HepG2 (cell line): ENCODE measurements around the gene PRKN. TPM values are rescaled to one million over a fixed set of nuclear protein-coding genes. Genes with fewer than 3 reads are reported as not detected.

ENCODE experiments used
- ATAC-seq: fragments of 200-7000 bp; cut with Tn5 transposase; 3 replicates; pipeline ENCODE4 v1.9.1; 2020; ENCODE audit warnings: mild to moderate bottlenecking, moderate library complexity
- BruUV-seq: library from RNA; stranded (reverse); fragments of 400-500 nt; replicated peaks from 2 replicates; lab custom pipeline; 2021; lab: Mats Ljungman, UMichigan
- CTCF ChIA-PET: fragments of 300-600 bp; formaldehyde crosslinking; extraction: SDS; loops from one replicate; lab custom pipeline; 2021; ENCODE audit warnings: low total read pairs, inconsistent platforms, low intra/inter-chr PET ratio; lab: Yijun Ruan, JAX
- POLR2A ChIA-PET: fragments of 350-600 bp; sonication (Branson Sonifier 250); formaldehyde crosslinking; loops from one replicate; lab custom pipeline; 2020; ENCODE audit warnings: antibody characterized with exemption, inconsistent platforms; lab: Yijun Ruan, JAX
- DNase-seq: peaks from one replicate; pipeline ENCODE4 v3.0.0-alpha.2; 2015; ENCODE audit warnings: low spot score
- FAIRE-seq: peaks from 3 replicates; lab custom pipeline; 2011; peaks lifted over from hg19 to GRCh38; lab: Jason Lieb, UNC
- H2AFZ ChIP-seq: one replicate; pipeline ENCODE4 v1.6.1; 2011; ENCODE audit warnings: low read length, inconsistent platforms
- H3K27ac ChIP-seq: fragments of 300-600 bp; 3 replicates; pipeline ENCODE4 v1.8.0; 2011; ENCODE audit warnings: mixed run types, mild to moderate bottlenecking, mixed read lengths, low read length, inconsistent platforms; ENCODE audit not compliant: insufficient read depth; ENCODE audit errors: extremely low read length
- H3K27me3 ChIP-seq, 2 experiments: fragments of 200-600 bp in 1 of 2; 2 replicates in 1 of 2; 3 replicates in 1 of 2; pipeline versions ENCODE4 v1.6.0 to v1.8.0; 2011; ENCODE audit warnings: low read length in 2 of 2, mild to moderate bottlenecking in 2 of 2, moderate library complexity in 2 of 2, inconsistent platforms in 1 of 2; ENCODE audit not compliant: insufficient read depth in 2 of 2, control insufficient read depth in 1 of 2
- H3K36me3 ChIP-seq, 2 experiments: fragments of 200-600 bp in 1 of 2; replicated peaks in 1 of 2; 2 replicates in 1 of 2; 3 replicates in 1 of 2; pipeline versions ENCODE4 v1.5.1 to v1.8.0; 2011; ENCODE audit warnings: low read length in 2 of 2, inconsistent platforms in 1 of 2; ENCODE audit not compliant: insufficient read depth in 2 of 2, control insufficient read depth in 1 of 2
- H3K4me1 ChIP-seq: 2 replicates; pipeline ENCODE4 v1.5.1; 2012; ENCODE audit warnings: low read length, inconsistent platforms; ENCODE audit not compliant: insufficient read depth
- H3K4me2 ChIP-seq: 2 replicates; pipeline ENCODE4 v1.6.0; 2011; ENCODE audit warnings: low read depth, low read length, inconsistent platforms
- H3K4me3 ChIP-seq, 3 experiments: fragments of 200-600 bp in 1 of 3; sonication (generic), shearing (Covaris generic) in 1 of 3; replicated peaks in 1 of 3; 2 replicates each; pipeline ENCODE4 v1.5.1; 2011 to 2016; ENCODE audit warnings: low read length in 3 of 3, inconsistent platforms in 2 of 3, low read depth in 2 of 3, mild to moderate bottlenecking in 2 of 3, control low read depth in 1 of 3, mixed read lengths in 1 of 3; ENCODE audit not compliant: insufficient read depth in 1 of 3
- H3K79me2 ChIP-seq: one replicate; pipeline ENCODE4 v1.6.1; 2011; ENCODE audit warnings: low read length, inconsistent platforms; ENCODE audit not compliant: insufficient read depth
- H3K9ac ChIP-seq: 2 replicates; pipeline ENCODE4 v1.6.0; 2011; ENCODE audit warnings: mild to moderate bottlenecking, low read depth, low read length, inconsistent platforms; ENCODE audit not compliant: insufficient read depth
- H3K9me3 ChIP-seq: 2 replicates; pipeline ENCODE4 v1.5.1; 2012; ENCODE audit warnings: mild to moderate bottlenecking, low read length
- H4K20me1 ChIP-seq: 2 replicates; pipeline ENCODE4 v1.6.0; 2011; ENCODE audit warnings: inconsistent platforms, mild to moderate bottlenecking, low read length, moderate library complexity; ENCODE audit not compliant: insufficient read depth
- ESRRA ChIP-seq: sonication (generic); formaldehyde crosslinking; IDR thresholded peaks from 2 replicates; pipeline ENCODE4 v1.5.1; 2020; ENCODE audit warnings: mild to moderate bottlenecking, low read depth, missing genetic modification reagents
- KLF15 ChIP-seq: sonication (generic); formaldehyde crosslinking; IDR thresholded peaks from 2 replicates; pipeline ENCODE4 v1.8.1; 2023; ENCODE audit warnings: borderline replicate concordance, mild to moderate bottlenecking, inconsistent platforms, missing genetic modification reagents, mixed read lengths
- KMT2B ChIP-seq: IDR thresholded peaks from 2 replicates; pipeline ENCODE4 v1.6.1; 2016; ENCODE audit warnings: missing genetic modification reagents, missing compliant biosample characterization
- MAFK ChIP-seq, 2 experiments: IDR thresholded peaks in 1 of 2; conservative IDR thresholded peaks in 1 of 2; 2 replicates each; pipeline ENCODE4 v1.6.1; 2011; ENCODE audit warnings: improper control_type of control experiment in 2 of 2, low read length in 2 of 2
- NFE2 ChIP-seq: sonication (generic); formaldehyde crosslinking; IDR thresholded peaks from 2 replicates; pipeline ENCODE4 v1.4.0; 2020; ENCODE audit warnings: missing genetic modification reagents
- NFE2L2 ChIP-seq: fragments of 150-350 bp; IDR thresholded peaks from 2 replicates; pipeline ENCODE4 v1.6.1; 2014; ENCODE audit warnings: low read length
- TOE1 ChIP-seq: sonication (generic); formaldehyde crosslinking; IDR thresholded peaks from 2 replicates; pipeline ENCODE4 v1.4.0; 2020; ENCODE audit warnings: mild to moderate bottlenecking, missing genetic modification reagents
- ZBTB21 ChIP-seq: sonication (generic); formaldehyde crosslinking; IDR thresholded peaks from 2 replicates; pipeline ENCODE4 v1.4.0; 2020; ENCODE audit warnings: missing genetic modification reagents
- ZNF230 ChIP-seq: sonication (generic); formaldehyde crosslinking; IDR thresholded peaks from 2 replicates; pipeline ENCODE4 v1.4.0; 2020; ENCODE audit warnings: mild to moderate bottlenecking, missing genetic modification reagents
- ZNF296 ChIP-seq: sonication (generic); formaldehyde crosslinking; conservative IDR thresholded peaks from 2 replicates; pipeline ENCODE4 v1.5.0; 2020; ENCODE audit warnings: mild to moderate bottlenecking, missing genetic modification reagents
- ZNF572 ChIP-seq: sonication (generic); formaldehyde crosslinking; IDR thresholded peaks from 2 replicates; pipeline ENCODE4 v1.5.1; 2020; ENCODE audit warnings: mild to moderate bottlenecking, missing genetic modification reagents
- ZNF7 ChIP-seq: IDR thresholded peaks from 2 replicates; pipeline ENCODE4 v1.6.1; 2016; ENCODE audit warnings: missing biosample characterization, missing genetic modification reagents
- ZNF737 ChIP-seq: sonication (generic); formaldehyde crosslinking; IDR thresholded peaks from 2 replicates; pipeline ENCODE4 v1.5.0; 2020; ENCODE audit warnings: missing genetic modification reagents, mild to moderate bottlenecking, borderline replicate concordance
- ZNF780A ChIP-seq: sonication (generic); formaldehyde crosslinking; IDR thresholded peaks from 2 replicates; pipeline ENCODE4 v1.8.0; 2022; ENCODE audit warnings: mild to moderate bottlenecking, missing genetic modification reagents, moderate library complexity
- WGBS: methylation state at CpG from one replicate; pipeline ENCODE4 v1.1.6; 2017; ENCODE audit warnings: low lambda C conversion rate; 5-methylcytosine and 5-hydroxymethylcytosine counted together
- in situ Hi-C: cut with HindIII; loops from 2 replicates; pipeline ENCODE4 v1.10.0; 2017; ENCODE audit warnings: low pct_unique_long_range_greater_than_20kb; ENCODE audit not compliant: extremely low pct_ligation_motif_present
- intact Hi-C: fragments of 100-400 bp; cut with micrococcal nuclease; formaldehyde crosslinking; loops from one replicate; pipeline ENCODE4 v1.10.0; 2022; ENCODE audit not compliant: unreplicated experiment
- polyA plus RNA-seq, 8 experiments: library from polyadenylated mRNA; depleted of rRNA in 3 of 8; stranded (reverse) in 7 of 8; unstranded in 1 of 8; fragments of >200 nt; fragmentation: Illumina TruSeq in 4 of 8; extraction: Trizol in 4 of 8; gene quantifications; 2 replicates each; pipeline versions ENCODE4 v1.2.1 to v1.2.3, GENCODE V29; 2011 to 2016; ENCODE audit warnings: low read depth in 4 of 8, missing spikeins in 1 of 8, mixed read lengths in 1 of 8; ENCODE audit not compliant: insufficient read depth in 1 of 8
- total RNA-seq, 5 experiments: library from RNA; depleted of rRNA; stranded (reverse); fragments of >200 nt; fragmentation: Illumina TruSeq; extraction: Trizol; gene quantifications; 2 replicates each; pipeline ENCODE4 v1.2.3, GENCODE V29; 2016; ENCODE audit warnings: low read depth in 1 of 5
- TF ChIP-seq, protein P1 (sequence below): IDR thresholded peaks from 2 replicates; pipeline ENCODE4 v1.6.1; 2016; ENCODE audit warnings: mild to moderate bottlenecking
- TF ChIP-seq, protein P2 (sequence below): sonication (generic); formaldehyde crosslinking; IDR thresholded peaks from 2 replicates; pipeline ENCODE4 v1.4.0; 2020; ENCODE audit warnings: missing genetic modification reagents

The PRKN gene
- total and polyA plus RNA-seq, 2 of the 13 experiments (the other 11 are each of a cell fraction or from before 2014, with no cell fraction given): 0.31 to 0.44 TPM

- TF ChIP-seq ZNF296 (CRISPR knock-in tag) (no peak), TOE1 (CRISPR knock-in tag) (no peak), ZBTB21 (no peak), KLF15 (no peak)
- TF ChIP-seq, protein P1, sequence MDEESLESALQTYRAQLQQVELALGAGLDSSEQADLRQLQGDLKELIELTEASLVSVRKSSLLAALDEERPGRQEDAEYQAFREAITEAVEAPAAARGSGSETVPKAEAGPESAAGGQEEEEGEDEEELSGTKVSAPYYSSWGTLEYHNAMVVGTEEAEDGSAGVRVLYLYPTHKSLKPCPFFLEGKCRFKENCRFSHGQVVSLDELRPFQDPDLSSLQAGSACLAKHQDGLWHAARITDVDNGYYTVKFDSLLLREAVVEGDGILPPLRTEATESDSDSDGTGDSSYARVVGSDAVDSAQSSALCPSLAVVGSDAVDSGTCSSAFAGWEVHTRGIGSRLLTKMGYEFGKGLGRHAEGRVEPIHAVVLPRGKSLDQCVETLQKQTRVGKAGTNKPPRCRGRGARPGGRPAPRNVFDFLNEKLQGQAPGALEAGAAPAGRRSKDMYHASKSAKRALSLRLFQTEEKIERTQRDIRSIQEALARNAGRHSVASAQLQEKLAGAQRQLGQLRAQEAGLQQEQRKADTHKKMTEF (CRISPR knock-in tag): no peak
- TF ChIP-seq, all 625 proteins: peak for 0
Measured at GRCh38 chr6:161434350-161434749, 1293.2 kb downstream of the PRKN start (continued).

DNA sequence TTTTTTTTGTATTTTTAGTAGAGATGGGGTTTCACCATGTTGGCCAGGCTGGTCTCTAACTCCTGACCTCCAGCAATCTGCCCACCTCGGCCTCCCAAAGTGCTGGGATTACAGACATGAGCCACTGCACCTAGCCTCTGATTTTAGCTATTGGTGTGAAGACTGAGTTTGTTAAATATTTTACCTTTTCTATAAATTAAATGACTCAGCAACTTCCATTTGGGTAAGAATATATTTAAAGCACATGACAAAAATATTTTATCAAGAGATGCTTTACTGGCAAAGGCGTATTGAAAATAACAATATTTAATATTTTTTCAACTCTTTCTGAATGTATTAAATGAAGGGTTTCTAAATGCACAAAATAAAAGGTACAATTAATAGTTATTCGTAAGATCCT, 1295.0 kb downstream of the PRKN start:
- ATAC-seq (no peak), DNase-seq (no peak), FAIRE-seq (no peak)
- no peak overlapping the region for H3K4me2 ChIP-seq
- H3K9me3 ChIP-seq: no peaks in the 10 kb centered on the region
- TF ChIP-seq ZNF737 (no peak), ZNF230 (CRISPR knock-in tag) (no peak), ZNF7 (CRISPR knock-in tag) (no peak), ZNF572 (CRISPR knock-in tag) (no peak), NFE2L2 (peak; percentile 44; the same call in 1 of the 2 replicates), MAFK (conservative IDR thresholded peaks at IDR 0.05 in 1 of 2, IDR thresholded peaks at IDR 0.05 in 1 of 2; ENCODE audit: low read length in 2 of 2) (peak in 1 of 2 experiments; percentile 68; a peak in 2 of 4 replicates), ZNF780A (CRISPR knock-in tag) (no peak), KMT2B (no peak), NFE2 (CRISPR knock-in tag) (no peak), ESRRA (CRISPR knock-in tag) (no peak)
- TF ChIP-seq, protein P2, sequence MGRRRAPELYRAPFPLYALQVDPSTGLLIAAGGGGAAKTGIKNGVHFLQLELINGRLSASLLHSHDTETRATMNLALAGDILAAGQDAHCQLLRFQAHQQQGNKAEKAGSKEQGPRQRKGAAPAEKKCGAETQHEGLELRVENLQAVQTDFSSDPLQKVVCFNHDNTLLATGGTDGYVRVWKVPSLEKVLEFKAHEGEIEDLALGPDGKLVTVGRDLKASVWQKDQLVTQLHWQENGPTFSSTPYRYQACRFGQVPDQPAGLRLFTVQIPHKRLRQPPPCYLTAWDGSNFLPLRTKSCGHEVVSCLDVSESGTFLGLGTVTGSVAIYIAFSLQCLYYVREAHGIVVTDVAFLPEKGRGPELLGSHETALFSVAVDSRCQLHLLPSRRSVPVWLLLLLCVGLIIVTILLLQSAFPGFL (CRISPR knock-in tag): no peak
- ChIA-PET POLR2A (no interaction called here), CTCF (no interaction called here)
- H3K36me3 ChIP-seq: no peaks in the 10 kb centered on the region
- H3K4me3 ChIP-seq: no peak overlapping the region
- H3K27me3 ChIP-seq: peaks cover 0 to 4% of the 10 kb centered on the region in 2 experiments; a peak in 1 of 5 replicates
- in situ Hi-C loops: no loop called here
- H4K20me1 ChIP-seq: no peaks in the 10 kb centered on the region
- BruUV-seq: no TSS peak
- H3K27ac ChIP-seq: no peak overlapping the region
- H3K79me2 ChIP-seq: no peaks in the 10 kb centered on the region
- no peak overlapping the region for H3K9ac ChIP-seq
- no peaks in the 10 kb centered on the region for H3K4me1 ChIP-seq
- WGBS: 21% methylated on average over 3 of the region's 3 CpGs
- no peak overlapping the region for H2AFZ ChIP-seq
- intact Hi-C loops: no loop called here
